Jurkat, Clone E6-1 (cell line): ENCODE data around the gene DISC1.

ENCODE experiments used
- DNase-seq: peaks from one replicate; pipeline ENCODE4 v3.0.0-alpha.2; 2011; ENCODE audit warnings: low read depth, low spot score
- H3K4me3 ChIP-seq: 2 replicates; pipeline ENCODE4 v1.5.1; 2011; ENCODE audit warnings: mild to moderate bottlenecking, low read length, control low read depth, moderate library complexity

The DISC1 gene

GRCh38 chr1:232029315-232029714 is 402.7 kb downstream of the DISC1 start:
- DNase-seq, result no peak
- H3K4me3 ChIP-seq, result no peak overlapping the region

- H3K4me3 ChIP-seq, result no peak overlapping the region
- no peak for DNase-seq
Observed at GRCh38 chr1:232031156-232031555, 404.6 kb downstream of the DISC1 start.

DNA sequence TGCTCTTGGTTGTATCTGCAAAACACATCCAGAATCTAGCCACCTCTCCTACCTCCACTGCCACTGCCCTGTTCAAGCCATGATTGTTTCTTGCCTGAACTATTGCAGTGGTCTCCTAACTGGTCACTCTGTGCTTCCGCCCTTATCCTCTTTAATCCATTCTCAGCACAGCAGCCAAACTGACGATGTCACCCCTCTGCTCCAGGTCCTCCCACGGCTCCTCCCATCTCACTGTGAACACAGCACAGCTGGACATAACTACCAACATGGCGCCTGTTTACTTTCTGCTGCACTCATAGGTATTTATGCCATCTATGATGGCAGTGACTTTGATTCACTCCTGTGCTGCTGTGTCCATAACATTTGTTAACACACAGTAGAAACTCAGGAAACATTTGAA is 406.7 kb downstream of the DISC1 start:
- H3K4me3 ChIP-seq, result no peak overlapping the region
- no peak for DNase-seq

DNA sequence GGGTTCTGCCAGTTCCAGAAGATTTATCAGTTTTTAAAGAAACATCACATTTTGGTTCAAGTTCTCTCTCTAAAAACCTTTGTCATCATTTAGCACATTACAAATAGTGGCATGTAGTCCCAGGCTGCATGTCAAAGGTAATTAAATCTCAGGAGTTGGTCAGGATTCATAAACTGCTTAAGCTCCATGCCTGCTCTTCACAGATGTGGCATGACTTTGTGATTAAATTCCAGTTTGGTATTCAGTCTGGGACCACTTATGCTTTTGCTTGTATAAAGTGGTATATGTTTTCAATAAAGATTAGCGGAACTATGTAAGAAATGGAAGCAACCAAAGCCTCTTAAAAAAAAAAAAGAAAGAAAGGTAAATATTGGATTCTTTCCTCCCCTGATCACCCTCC is 408.0 kb downstream of the DISC1 start:
- no peak for DNase-seq
- H3K4me3 ChIP-seq, result no peak overlapping the region

DNA sequence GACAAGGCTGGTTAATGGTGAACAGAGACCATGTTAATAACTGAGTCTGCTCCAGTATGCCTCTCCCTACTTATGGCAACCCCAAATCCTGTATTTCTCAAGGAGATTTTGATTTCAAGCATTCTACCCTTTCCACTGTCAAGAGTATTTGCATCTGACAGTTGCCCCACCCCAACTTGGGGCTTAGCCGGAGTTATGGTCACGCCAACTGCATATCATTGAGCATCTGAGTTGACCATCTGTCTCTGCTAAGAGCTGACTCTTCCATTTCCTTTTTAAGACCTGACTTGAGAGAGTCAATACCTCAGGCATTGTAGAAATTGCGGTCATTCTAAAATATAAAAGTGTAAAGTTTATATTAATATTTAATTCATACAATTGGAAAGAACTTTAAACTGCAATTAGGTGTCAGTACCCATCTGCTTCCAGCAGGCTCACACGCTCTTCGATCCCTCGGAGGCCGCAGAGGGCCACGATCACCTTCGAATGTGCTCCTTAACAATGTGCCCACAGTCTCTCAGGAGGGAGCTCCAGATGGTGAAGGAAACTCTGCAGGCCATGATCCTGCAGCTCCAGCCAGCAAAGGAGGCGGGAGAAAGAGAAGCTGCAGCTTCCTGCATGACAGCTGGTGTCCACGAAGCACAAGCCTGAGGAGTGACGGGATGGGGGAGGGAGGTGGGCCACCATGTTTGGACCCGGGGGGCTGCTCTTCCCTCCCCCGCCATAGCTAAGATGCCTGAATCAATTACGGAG is 409.8 kb downstream of the DISC1 start:
- no peak overlapping the region for H3K4me3 ChIP-seq
- no peak for DNase-seq

DNA sequence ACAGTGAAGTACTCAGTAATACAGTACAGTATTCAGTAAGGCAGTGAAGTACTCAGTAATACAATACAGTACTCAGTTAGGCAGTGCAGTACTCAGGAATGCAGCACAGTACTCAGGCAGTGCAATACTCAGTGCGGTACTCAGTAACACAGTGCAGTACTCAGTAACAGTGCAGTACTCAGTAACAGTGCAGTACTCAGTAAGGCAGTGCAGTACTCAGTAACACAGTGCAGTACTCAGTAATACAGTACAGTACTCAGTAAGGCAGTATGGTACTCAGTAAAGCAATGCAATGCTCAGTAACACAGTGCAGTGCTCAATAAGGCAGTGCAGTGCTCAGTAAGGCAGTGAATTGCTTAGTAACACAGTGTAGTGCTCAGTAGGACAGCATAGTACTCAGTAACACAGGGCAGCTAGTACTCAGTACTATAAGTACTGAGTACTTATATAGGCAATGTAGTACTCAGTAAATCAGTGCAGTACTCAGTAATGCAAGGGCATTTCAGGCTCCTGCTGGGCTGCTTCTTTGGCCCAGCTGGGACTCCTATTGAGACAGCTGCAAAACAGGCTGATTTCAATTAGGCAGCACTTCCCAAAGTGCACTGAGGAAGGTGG is 411.3 kb downstream of the DISC1 start:
- no peak for DNase-seq
- no peak overlapping the region for H3K4me3 ChIP-seq

- no peak overlapping the region for H3K4me3 ChIP-seq
- DNase-seq, result no peak
Observed at GRCh38 chr1:232038706-232039677, 412.4 kb downstream of the DISC1 start.

- no peak overlapping the region for H3K4me3 ChIP-seq
- DNase-seq, result no peak
Observed at GRCh38 chr1:232040260-232040659, 413.7 kb downstream of the DISC1 start.

GRCh38 chr1:232044728-232045127 is 418.1 kb downstream of the DISC1 start:
- DNase-seq, result no peak
- no peak overlapping the region for H3K4me3 ChIP-seq

GRCh38 chr1:232045139-232045994 is 418.8 kb downstream of the DISC1 start:
- H3K4me3 ChIP-seq, result no peak overlapping the region
- no peak for DNase-seq

GRCh38 chr1:232046451-232047306 is 420.1 kb downstream of the DISC1 start:
- no peak for DNase-seq
- no peak overlapping the region for H3K4me3 ChIP-seq

DNA sequence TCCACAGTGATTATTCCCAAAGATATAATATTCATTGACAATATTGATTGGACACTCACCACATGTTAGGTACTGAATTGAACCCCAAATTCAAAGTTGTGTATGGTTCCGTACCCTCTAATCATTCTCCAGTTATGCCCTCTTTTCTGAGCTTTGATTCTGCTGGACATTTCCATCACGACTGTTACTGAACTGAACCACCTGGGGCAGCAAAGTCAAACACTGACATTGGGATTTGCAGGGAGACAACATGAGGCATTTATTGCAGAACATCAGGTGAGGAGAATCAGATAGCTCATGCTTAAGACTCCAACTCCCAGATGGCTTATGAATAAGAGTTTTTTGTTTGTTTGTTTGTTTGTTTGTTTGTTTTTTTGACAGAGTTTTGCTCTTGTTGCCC is 420.9 kb downstream of the DISC1 start:
- DNase-seq, result peak; percentile 3
- H3K4me3 ChIP-seq, result no peak overlapping the region

DNA sequence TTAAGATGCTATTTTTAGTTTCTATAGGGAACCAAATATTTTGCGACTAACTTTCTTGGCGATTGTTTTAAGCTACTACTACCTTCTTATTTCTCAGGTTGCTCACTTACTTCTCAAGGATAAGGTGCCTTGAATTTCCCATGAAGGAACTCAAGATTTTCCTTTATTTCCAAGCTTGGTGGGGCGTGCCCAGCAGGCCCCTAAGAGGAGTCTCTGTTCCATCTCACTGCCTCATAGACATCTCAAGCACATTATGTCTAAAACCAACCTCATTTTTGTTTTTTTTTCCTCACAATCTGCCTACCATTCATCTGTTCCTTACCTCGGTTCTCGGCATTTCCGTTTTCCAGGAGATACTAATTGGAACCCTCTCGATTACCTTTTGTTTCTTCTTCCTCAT is 421.9 kb downstream of the DISC1 start:
- H3K4me3 ChIP-seq, result no peak overlapping the region
- DNase-seq, result no peak

DNA sequence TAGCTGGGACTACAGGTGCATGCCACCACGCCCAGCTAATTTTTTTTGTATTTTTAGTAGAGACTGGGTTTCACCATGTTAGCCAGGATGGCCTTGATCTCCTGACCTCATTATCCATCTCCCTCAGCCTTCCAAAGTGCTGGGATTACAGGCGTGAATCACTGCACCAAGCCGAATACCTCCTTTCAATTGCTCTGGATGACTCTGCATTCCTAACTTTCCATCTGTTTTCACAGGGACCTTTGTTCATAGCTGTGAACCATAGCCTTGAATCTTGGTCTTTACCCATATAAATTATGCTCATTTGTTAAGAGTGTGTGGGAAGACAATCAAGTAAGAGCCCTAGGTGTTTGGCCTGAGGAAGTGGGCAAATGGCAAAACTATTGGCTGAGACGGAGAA is 422.7 kb downstream of the DISC1 start:
- no peak for DNase-seq
- no peak overlapping the region for H3K4me3 ChIP-seq

- DNase-seq, result no peak
- H3K4me3 ChIP-seq, result no peak overlapping the region
Observed at GRCh38 chr1:232057217-232057895, 430.8 kb downstream of the DISC1 start.

- H3K4me3 ChIP-seq, result no peak overlapping the region
- no peak for DNase-seq
Observed at GRCh38 chr1:232057896-232058274, 431.3 kb downstream of the DISC1 start.

DNA sequence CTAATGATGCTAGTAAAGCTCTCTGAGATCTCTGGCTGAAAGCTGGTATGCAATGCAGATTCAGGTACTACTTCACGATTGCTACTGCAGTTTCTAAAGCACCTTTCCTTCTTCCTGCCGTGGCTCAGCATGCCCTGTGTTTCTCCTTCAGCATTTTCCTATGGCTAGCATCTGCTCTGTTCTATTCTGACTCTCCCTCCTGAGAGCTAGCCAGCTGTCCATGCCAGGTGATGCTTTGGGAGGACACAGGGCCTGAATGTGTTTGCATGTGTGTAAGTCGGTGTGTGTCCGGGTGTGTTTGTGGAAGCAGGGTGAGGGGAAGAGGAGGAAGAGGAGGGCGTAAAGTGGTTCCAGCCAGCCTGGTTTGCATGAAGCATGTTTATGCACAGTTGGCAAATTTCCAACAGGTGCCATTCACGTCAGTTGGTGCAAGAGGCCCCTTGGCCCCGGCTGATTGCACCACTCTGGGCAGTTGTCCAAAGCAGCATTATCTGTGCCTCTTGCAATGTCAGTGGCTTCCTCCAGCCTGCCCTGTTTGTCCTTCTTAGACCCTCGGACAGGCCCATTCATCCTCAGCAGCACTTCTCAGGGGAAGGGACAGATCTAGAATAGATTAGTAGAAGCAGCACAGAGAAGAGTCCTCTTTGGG is 433.3 kb downstream of the DISC1 start:
- DNase-seq, result no peak
- H3K4me3 ChIP-seq, result no peak overlapping the region
